HEK293 (cell line): ENCODE measurements around the gene PHKB.

Source experiments
- ATF2 ChIP-seq: fragments of 450-650 bp; formaldehyde crosslinking; IDR thresholded peaks from 2 replicates; pipeline ENCODE4 v1.5.1; 2016; ENCODE audit warnings: missing biosample characterization, missing genetic modification characterization, low read depth
- CTCF ChIP-seq: fragments of 450-650 bp; formaldehyde crosslinking; IDR thresholded peaks from 2 replicates; pipeline ENCODE4 v1.5.1; 2016; ENCODE audit warnings: missing biosample characterization, missing genetic modification characterization
- INSM2 ChIP-seq: fragments of 450-650 bp; formaldehyde crosslinking; IDR thresholded peaks from 2 replicates; pipeline ENCODE4 v1.5.1; 2016; ENCODE audit warnings: missing biosample characterization, missing genetic modification characterization
- REST ChIP-seq: fragments of 450-650 bp; formaldehyde crosslinking; IDR thresholded peaks from 2 replicates; pipeline ENCODE4 v1.5.1; 2016; ENCODE audit warnings: missing biosample characterization, missing genetic modification characterization
- TSHZ1 ChIP-seq: fragments of 450-650 bp; formaldehyde crosslinking; IDR thresholded peaks from 2 replicates; pipeline ENCODE4 v1.5.1; 2016; ENCODE audit warnings: missing biosample characterization, missing genetic modification characterization, borderline replicate concordance
- ZEB2 ChIP-seq: fragments of 450-650 bp; formaldehyde crosslinking; IDR thresholded peaks from 2 replicates; pipeline ENCODE4 v1.5.1; 2016; ENCODE audit warnings: missing biosample characterization, missing genetic modification characterization
- ZNF362 ChIP-seq: fragments of 450-650 bp; formaldehyde crosslinking; IDR thresholded peaks from 2 replicates; pipeline ENCODE4 v1.5.1; 2016; ENCODE audit warnings: missing biosample characterization, missing genetic modification characterization
- ZNF404 ChIP-seq: fragments of 450-650 bp; formaldehyde crosslinking; IDR thresholded peaks from 2 replicates; pipeline ENCODE4 v1.5.1; 2017; ENCODE audit warnings: missing biosample characterization, missing genetic modification characterization
- ZNF449 ChIP-seq: fragments of 450-650 bp; formaldehyde crosslinking; IDR thresholded peaks from 2 replicates; pipeline ENCODE4 v1.5.1; 2017; ENCODE audit warnings: missing biosample characterization, mild to moderate bottlenecking, missing genetic modification characterization, moderate library complexity
- ZNF660 ChIP-seq: fragments of 450-650 bp; IDR thresholded peaks from 2 replicates; pipeline ENCODE4 v1.5.1; 2018; ENCODE audit warnings: missing biosample characterization, mild to moderate bottlenecking, missing genetic modification characterization
- ZNF776 ChIP-seq: fragments of 450-650 bp; formaldehyde crosslinking; IDR thresholded peaks from 2 replicates; pipeline ENCODE4 v1.5.0; 2017; ENCODE audit warnings: missing biosample characterization, missing genetic modification characterization, borderline replicate concordance
- ZSCAN18 ChIP-seq: fragments of 450-650 bp; formaldehyde crosslinking; IDR thresholded peaks from 2 replicates; pipeline ENCODE4 v1.5.1; 2016; ENCODE audit warnings: missing biosample characterization, missing genetic modification characterization

GRCh38 chr16:47459603-47460002 is 1.5 kb upstream of the PHKB start:
- TF ChIP-seq ZSCAN18 (tag by site-specific recombination) (no peak), REST (no peak), INSM2 (no peak), ZNF660 (no peak), CTCF (tag by site-specific recombination) (no peak), TSHZ1 (tag by site-specific recombination) (no peak), ZNF449 (tag by site-specific recombination) (no peak), ZNF404 (no peak), ZNF776 (tag by site-specific recombination) (no peak), ZNF362 (tag by site-specific recombination) (no peak), ATF2 (tag by site-specific recombination) (no peak), ZEB2 (tag by site-specific recombination) (no peak)
